Body of pancreas (tissue), 4 donors: Measurements from ENCODE around the gene GNRH2. TPM values are rescaled to one million over a fixed set of nuclear protein-coding genes. Genes with fewer than 3 reads are reported as not detected.

Source experiments
- ATAC-seq: fragments of 150-250 bp; one replicate; pipeline ENCODE4 v1.9.1; 2016
- DNase-seq, 4 donors: peaks; one replicate each; pipeline ENCODE4 v3.0.0-alpha.2; 2019
- H3K27ac ChIP-seq, 4 donors: fragments of 200-600 bp; sonication (generic); 1 replicate in 3 of 4; 2 replicates in 1 of 4; pipeline versions ENCODE4 v1.5.1 to v1.6.1; 2016 to 2019; ENCODE audit warnings: mild to moderate bottlenecking in 1 of 4, mixed read lengths in 1 of 4, moderate library complexity in 1 of 4
- H3K27me3 ChIP-seq, 2 donors: fragments of 200-600 bp; sonication (generic); one replicate each; pipeline ENCODE4 v1.6.0; 2016; ENCODE audit warnings: mild to moderate bottlenecking in 1 of 2
- H3K36me3 ChIP-seq, 2 donors: fragments of 200-600 bp; sonication (generic); replicated peaks in 1 of 2; 2 replicates each; pipeline ENCODE4 v1.5.1; 2016; ENCODE audit warnings: low read depth in 2 of 2; ENCODE audit not compliant: insufficient read depth in 1 of 2
- H3K4me1 ChIP-seq: fragments of 200-600 bp; sonication (generic); one replicate; pipeline ENCODE4 v1.6.0; 2016
- H3K4me3 ChIP-seq, 2 donors: fragments of 200-600 bp; sonication (generic); 1 replicate in 1 of 2; 2 replicates in 1 of 2; pipeline ENCODE4 v1.5.1; 2016 to 2019
- H3K9me3 ChIP-seq, 3 donors: fragments of 200-600 bp; sonication (generic); 1 replicate in 2 of 3; 2 replicates in 1 of 3; pipeline ENCODE4 v1.5.1; 2016
- POLR2A ChIP-seq, 3 donors: fragments of 450-650 bp; IDR thresholded peaks; one replicate each; pipeline ENCODE4 v1.6.1; 2016; ENCODE audit warnings: antibody characterized with exemption in 3 of 3, mild to moderate bottlenecking in 2 of 3
- WGBS, 2 donors: methylation state at CpG; one replicate each; pipeline ENCODE4 v1.1.5; 2017; 5-methylcytosine and 5-hydroxymethylcytosine counted together
- intact Hi-C: fragments of 100-400 bp; cut with DNase I; formaldehyde crosslinking; loops from one replicate; pipeline ENCODE4 v1.15.1; 2023
- total RNA-seq, 2 donors: library from RNA; depleted of rRNA; stranded (reverse); fragments of >200 nt; gene quantifications; one replicate each; pipeline ENCODE4 v1.1.0, GENCODE V29; 2016
- TF ChIP-seq, protein P1 (sequence below), 7 experiments: fragments of 450-650 bp in 4 of 7; fragments of 200-600 bp in 3 of 7; sonication (generic) in 3 of 7; IDR thresholded peaks; one replicate each; pipeline ENCODE4 v1.5.1; 2016 to 2019; ENCODE audit warnings: antibody characterized with exemption in 7 of 7

GNRH2 gene
- total RNA-seq, 2 donors from 2014 or later = not detected

GRCh38 chr20:3045816-3046676 lies 2.6 kb downstream of the GNRH2 start, which contains the start of gene MRPS26:
Gene MRPS26 (plus strand): TSS chr20:3046052. CDS start chr20:3046069, 17 bp downstream.
- Histone ChIP-seq H3K4me1 (peaks cover 26% of the 10 kb centered on the region), H3K9me3 (no peaks in the 10 kb centered on the region), H3K27ac (peak within 1 kb of the TSS; percentile 74 to 89 (median 84)), H3K4me3 (peak within 1 kb of the TSS; percentile 63 to 94), H3K36me3 (peaks cover 0 to 4% of the 10 kb centered on the region in 2 donors), H3K27me3 (no peaks in the 10 kb centered on the region)
- peak; percentile 87 to 92 (median 90) for DNase-seq
- 0% methylated on average over 5 to 91 of the region's 104 CpGs for WGBS, 2 donors
- TF ChIP-seq, protein P1, sequence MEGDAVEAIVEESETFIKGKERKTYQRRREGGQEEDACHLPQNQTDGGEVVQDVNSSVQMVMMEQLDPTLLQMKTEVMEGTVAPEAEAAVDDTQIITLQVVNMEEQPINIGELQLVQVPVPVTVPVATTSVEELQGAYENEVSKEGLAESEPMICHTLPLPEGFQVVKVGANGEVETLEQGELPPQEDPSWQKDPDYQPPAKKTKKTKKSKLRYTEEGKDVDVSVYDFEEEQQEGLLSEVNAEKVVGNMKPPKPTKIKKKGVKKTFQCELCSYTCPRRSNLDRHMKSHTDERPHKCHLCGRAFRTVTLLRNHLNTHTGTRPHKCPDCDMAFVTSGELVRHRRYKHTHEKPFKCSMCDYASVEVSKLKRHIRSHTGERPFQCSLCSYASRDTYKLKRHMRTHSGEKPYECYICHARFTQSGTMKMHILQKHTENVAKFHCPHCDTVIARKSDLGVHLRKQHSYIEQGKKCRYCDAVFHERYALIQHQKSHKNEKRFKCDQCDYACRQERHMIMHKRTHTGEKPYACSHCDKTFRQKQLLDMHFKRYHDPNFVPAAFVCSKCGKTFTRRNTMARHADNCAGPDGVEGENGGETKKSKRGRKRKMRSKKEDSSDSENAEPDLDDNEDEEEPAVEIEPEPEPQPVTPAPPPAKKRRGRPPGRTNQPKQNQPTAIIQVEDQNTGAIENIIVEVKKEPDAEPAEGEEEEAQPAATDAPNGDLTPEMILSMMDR (IDR thresholded peaks at IDR 0.05) = no peak
- peak; percentile 66 to 73 (median 69) for TF ChIP-seq POLR2A (IDR thresholded peaks at IDR 0.05)
- intact Hi-C loops = no loop called here
- ATAC-seq = peak; percentile 92

- ATAC-seq = no peak
- Histone ChIP-seq H3K4me1 (peaks cover 20% of the 10 kb centered on the region), H3K9me3 (no peaks in the 10 kb centered on the region), H3K27me3 (no peaks in the 10 kb centered on the region), H3K36me3 (peaks cover 0 to 4% of the 10 kb centered on the region in 2 donors), H3K4me3 (peak overlapping the region; percentile 63 to 94), H3K27ac (peak overlapping the region in 3 of 4 donors; percentile 81 to 89 (median 88))
- DNase-seq = peak; percentile 32 to 46 (median 40)
- TF ChIP-seq, protein P1 (IDR thresholded peaks at IDR 0.05) = no peak
- no peak for TF ChIP-seq POLR2A (IDR thresholded peaks at IDR 0.05)
- whole genome bisulfite sequencing, 2 donors = 35 to 53% methylated on average over 28 to 39 of the region's 39 CpGs
- intact Hi-C loops = no loop called here
These were observed 3.4 kb downstream of the GNRH2 start for GRCh38 chr20:3046677-3047462.

GRCh38 chr20:3047486-3048419 lies 4.3 kb downstream of the GNRH2 start:
- Histone ChIP-seq H3K4me3 (no peak overlapping the region), H3K27me3 (no peaks in the 10 kb centered on the region), H3K4me1 (peaks cover 13% of the 10 kb centered on the region), H3K9me3 (no peaks in the 10 kb centered on the region), H3K36me3 (peaks cover 0 to 4% of the 10 kb centered on the region in 2 donors), H3K27ac (no peak overlapping the region)
- DNase-seq = no peak
- TF ChIP-seq, protein P1 (IDR thresholded peaks at IDR 0.05) = no peak
- no peak for TF ChIP-seq POLR2A (IDR thresholded peaks at IDR 0.05)
- no peak for ATAC-seq
- intact Hi-C loops = no loop called here
- WGBS, 2 donors = 83 to 86% methylated on average over 7 to 14 of the region's 14 CpGs

DNA sequence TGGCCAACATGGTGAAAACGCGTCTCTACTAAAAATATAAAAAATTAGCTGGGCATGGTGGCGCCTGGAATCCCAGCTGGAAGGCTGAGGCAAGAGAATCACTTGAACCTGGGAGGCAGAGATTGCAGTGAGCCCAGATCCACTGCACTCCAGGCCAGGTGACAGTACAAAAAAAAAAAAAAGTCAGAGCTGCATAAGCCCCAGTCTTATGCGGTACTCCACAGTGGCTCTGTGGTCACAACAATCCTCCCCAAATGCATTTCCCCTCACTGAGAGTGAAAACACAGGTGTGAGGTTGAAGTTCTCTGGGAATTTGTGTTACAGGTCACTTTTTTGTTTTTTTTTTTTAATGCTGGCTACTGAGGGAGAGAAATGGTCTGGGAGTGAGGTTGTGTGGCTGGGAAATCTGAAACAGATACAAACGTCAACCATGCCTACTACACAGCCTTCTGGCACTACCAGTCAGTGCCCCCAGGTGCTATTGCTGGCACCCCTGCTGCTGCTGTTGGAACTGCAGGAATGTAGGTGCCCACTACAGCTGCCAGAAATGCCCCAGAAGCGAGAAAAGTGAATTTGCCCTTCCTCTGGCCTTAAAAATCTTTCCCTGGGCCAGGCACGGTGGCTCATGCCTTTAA lies 8.1 kb downstream of the GNRH2 start:
- no peaks in the 10 kb centered on the region for H3K27me3 ChIP-seq
- H3K4me3 ChIP-seq = no peak overlapping the region
- intact Hi-C loops = loop anchor here (10.0 kb wide), 1 partner anchor 63 kb away; no protein-coding TSS in a partner anchor
- peaks cover 11% of the 10 kb centered on the region for H3K4me1 ChIP-seq
- 64 to 76% methylated on average over 7 of the region's 7 CpGs for WGBS, 2 donors
- no peak for TF ChIP-seq POLR2A (IDR thresholded peaks at IDR 0.05)
- TF ChIP-seq, protein P1 (IDR thresholded peaks at IDR 0.05) = no peak
- ATAC-seq = no peak
- H3K9me3 ChIP-seq = no peaks in the 10 kb centered on the region
- no peak overlapping the region for H3K27ac ChIP-seq
- DNase-seq = no peak
- H3K36me3 ChIP-seq = peaks cover 0 to 4% of the 10 kb centered on the region in 2 donors
